ENCODE data around the gene KLRC2.
"Not testable (repeated sequence)": the region's sequence is repeated elsewhere in the genome, so short reads cannot be mapped to it uniquely, and the experiment has no call there.

- TF ChIP-seq CTCF (conservative IDR thresholded peaks at IDR 0.05; ENCODE audit: low read depth in 2 of 2); EZH2phosphoT487 (IDR thresholded peaks at IDR 0.05; ENCODE audit: unreplicated experiment); EZH2 (IDR thresholded peaks at IDR 0.05; ENCODE audit: low read depth, unreplicated experiment); POLR2AphosphoS5 (IDR thresholded peaks at IDR 0.05; ENCODE audit: low read depth); ETS1 (IDR thresholded peaks at IDR 0.05); JUNB (IDR thresholded peaks at IDR 0.05; ENCODE audit: unreplicated experiment); STAT1 (IDR thresholded peaks at IDR 0.05; ENCODE audit: unreplicated experiment); CREB1 (CRISPR knock-in tag; IDR thresholded peaks at IDR 0.05; ENCODE audit: low read depth); ZNF114 (CRISPR knock-in tag; IDR thresholded peaks at IDR 0.05); REST (IDR thresholded peaks at IDR 0.05; ENCODE audit: unreplicated experiment); ZNF462 (CRISPR knock-in tag; IDR thresholded peaks at IDR 0.05); ZNF331 (CRISPR knock-in tag; IDR thresholded peaks at IDR 0.05; ENCODE audit: low read depth): not testable (repeated sequence)
Observed at GRCh38 chr12:10439608-10440274, 3.9 kb upstream of the KLRC2 start.
